Transverse colon (tissue), 4 donors: Measurements from ENCODE around the gene SCYGR2. TPM values are rescaled to one million over a fixed set of nuclear protein-coding genes. Genes with fewer than 3 reads are reported as not detected.

Experiments
- DNase-seq: peaks from one replicate; pipeline ENCODE4 v3.0.0-alpha.2; 2019
- H3K27ac ChIP-seq, 4 donors: fragments of 200-600 bp; sonication (generic); 2 replicates each; pipeline ENCODE4 v1.5.1; 2016 to 2018; ENCODE audit warnings: inconsistent platforms in 4 of 4
- H3K27me3 ChIP-seq: fragments of 200-600 bp; sonication (generic); 2 replicates; pipeline ENCODE4 v1.5.1; 2017; ENCODE audit warnings: inconsistent platforms
- H3K36me3 ChIP-seq, 4 donors: fragments of 200-600 bp; sonication (generic); 2 replicates each; pipeline ENCODE4 v1.5.1; 2017 to 2019; ENCODE audit warnings: inconsistent platforms in 4 of 4
- H3K4me1 ChIP-seq, 4 donors: fragments of 200-600 bp; sonication (generic); 2 replicates each; pipeline ENCODE4 v1.5.1; 2017 to 2020; ENCODE audit warnings: inconsistent platforms in 4 of 4
- H3K4me3 ChIP-seq, 4 donors: fragments of 200-600 bp; sonication (generic); 1 replicate in 1 of 4; 2 replicates in 3 of 4; pipeline versions ENCODE4 v1.5.1 to v1.6.1; 2017 to 2019; ENCODE audit warnings: inconsistent platforms in 4 of 4
- H3K9me3 ChIP-seq, 2 donors: fragments of 200-600 bp; sonication (generic); 2 replicates each; pipeline ENCODE4 v1.5.1; 2017 to 2019; ENCODE audit warnings: inconsistent platforms in 2 of 2
- EP300 ChIP-seq: sonication (generic); formaldehyde crosslinking; IDR thresholded peaks from one replicate; pipeline ENCODE4 v1.6.1; 2017; ENCODE audit warnings: antibody characterized with exemption, low read depth
- POLR2A ChIP-seq: fragments of 450-650 bp; IDR thresholded peaks from one replicate; pipeline ENCODE4 v1.6.1; 2016; ENCODE audit warnings: antibody characterized with exemption, mild to moderate bottlenecking, moderate library complexity
- POLR2AphosphoS5 ChIP-seq, 3 donors: sonication (generic); formaldehyde crosslinking; IDR thresholded peaks; one replicate each; pipeline ENCODE4 v1.6.1; 2016; ENCODE audit warnings: antibody characterized with exemption in 3 of 3
- WGBS, 2 donors: methylation state at CpG; one replicate each; pipeline ENCODE4 v1.1.5; 2018; ENCODE audit warnings: low coverage in 1 of 2; 5-methylcytosine and 5-hydroxymethylcytosine counted together
- in situ Hi-C, 4 donors: fragments of 200-750 bp; cut with MboI; loops; one replicate each; pipeline versions ENCODE4 v1.15.0 to v1.15.1; 2017; ENCODE audit warnings: low sequenced_read_pairs in 3 of 4, low pct_ligation_motif_present in 1 of 4, low pct_unique_long_range_greater_than_20kb in 1 of 4
- intact Hi-C: fragments of 100-400 bp; cut with DNase I; formaldehyde crosslinking; loops from one replicate; pipeline ENCODE4 v1.15.1; 2023; ENCODE audit warnings: low total_unique reads
- total RNA-seq, 4 donors: library from RNA; depleted of rRNA; stranded (reverse); fragments of >200 nt; gene quantifications; one replicate each; pipeline ENCODE4 v1.1.0, GENCODE V29; 2016
- TF ChIP-seq, protein P1 (sequence below), 5 experiments: fragments of 200-600 bp in 3 of 5; fragments of 450-650 bp in 2 of 5; sonication (generic) in 3 of 5; IDR thresholded peaks; 1 replicate in 2 of 5; 2 replicates in 3 of 5; pipeline ENCODE4 v1.5.1; 2016 to 2017; ENCODE audit warnings: antibody characterized with exemption in 5 of 5, inconsistent platforms in 3 of 5, mild to moderate bottlenecking in 2 of 5, moderate library complexity in 1 of 5

Gene SCYGR2
- total RNA-seq, 4 donors from 2014 or later: not detected

DNA sequence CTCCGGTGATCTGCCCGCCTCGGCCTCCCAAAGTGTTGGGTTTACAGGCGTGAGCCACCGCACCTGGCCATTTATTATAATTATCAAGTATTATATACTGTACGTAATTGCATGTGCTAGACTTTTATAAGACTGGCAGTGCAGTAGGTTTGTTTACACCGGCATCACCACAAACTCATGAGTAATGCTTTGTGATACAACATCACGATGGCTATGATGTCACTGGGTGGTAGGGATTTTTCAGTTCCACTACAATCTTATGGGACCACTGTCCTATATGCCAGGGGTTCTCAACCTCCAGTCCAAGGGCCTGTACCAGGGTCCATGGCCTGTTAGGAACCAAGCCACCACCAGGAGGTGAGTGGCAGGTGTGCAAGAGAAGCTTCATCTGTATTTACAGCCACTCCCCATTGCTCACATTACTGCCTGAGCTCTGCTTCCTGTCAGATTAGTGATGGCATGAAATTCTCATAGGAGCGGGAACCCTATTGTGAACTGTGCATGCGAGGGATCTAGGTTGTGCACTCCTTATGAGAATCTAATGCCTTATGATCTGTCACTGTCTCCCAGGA is 28.0 kb downstream of the SCYGR2 start:
- intact Hi-C loops (no loop called here), in situ Hi-C loops (no loop called here)
- Histone ChIP-seq H3K9me3 (peaks cover 0 to 3% of the 10 kb centered on the region in 2 donors), H3K27me3 (no peaks in the 10 kb centered on the region), H3K27ac (no peak overlapping the region), H3K4me1 (no peaks in the 10 kb centered on the region), H3K4me3 (no peak overlapping the region), H3K36me3 (no peaks in the 10 kb centered on the region)
- DNase-seq: no peak
- TF ChIP-seq, protein P1, sequence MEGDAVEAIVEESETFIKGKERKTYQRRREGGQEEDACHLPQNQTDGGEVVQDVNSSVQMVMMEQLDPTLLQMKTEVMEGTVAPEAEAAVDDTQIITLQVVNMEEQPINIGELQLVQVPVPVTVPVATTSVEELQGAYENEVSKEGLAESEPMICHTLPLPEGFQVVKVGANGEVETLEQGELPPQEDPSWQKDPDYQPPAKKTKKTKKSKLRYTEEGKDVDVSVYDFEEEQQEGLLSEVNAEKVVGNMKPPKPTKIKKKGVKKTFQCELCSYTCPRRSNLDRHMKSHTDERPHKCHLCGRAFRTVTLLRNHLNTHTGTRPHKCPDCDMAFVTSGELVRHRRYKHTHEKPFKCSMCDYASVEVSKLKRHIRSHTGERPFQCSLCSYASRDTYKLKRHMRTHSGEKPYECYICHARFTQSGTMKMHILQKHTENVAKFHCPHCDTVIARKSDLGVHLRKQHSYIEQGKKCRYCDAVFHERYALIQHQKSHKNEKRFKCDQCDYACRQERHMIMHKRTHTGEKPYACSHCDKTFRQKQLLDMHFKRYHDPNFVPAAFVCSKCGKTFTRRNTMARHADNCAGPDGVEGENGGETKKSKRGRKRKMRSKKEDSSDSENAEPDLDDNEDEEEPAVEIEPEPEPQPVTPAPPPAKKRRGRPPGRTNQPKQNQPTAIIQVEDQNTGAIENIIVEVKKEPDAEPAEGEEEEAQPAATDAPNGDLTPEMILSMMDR (IDR thresholded peaks at IDR 0.05): no peak
- no peak for TF ChIP-seq POLR2A
- no peak for TF ChIP-seq POLR2AphosphoS5 (IDR thresholded peaks at IDR 0.05)
- TF ChIP-seq EP300: no peak
- WGBS, 2 donors: 90 to 95% methylated on average over 3 to 10 of the region's 10 CpGs

DNA sequence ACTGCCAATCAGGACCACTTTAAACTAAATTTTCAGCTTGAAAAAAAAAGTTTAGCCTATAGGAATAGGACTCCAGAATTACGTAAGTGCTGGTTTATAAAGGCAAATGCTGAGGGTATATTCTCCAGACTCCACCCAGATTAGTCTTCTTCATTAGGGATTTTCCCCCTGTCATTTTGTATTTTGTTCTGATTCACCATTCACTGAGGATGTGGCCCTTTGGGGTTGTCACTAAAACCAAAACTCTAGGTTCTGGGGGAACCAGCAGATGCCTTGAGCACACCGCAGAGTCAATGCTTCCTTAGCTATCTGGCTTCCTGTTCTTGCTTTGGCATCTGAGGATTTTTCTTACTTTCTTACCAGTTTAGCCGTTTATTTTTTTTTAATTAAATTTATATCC is 29.1 kb downstream of the SCYGR2 start:
- no peaks in the 10 kb centered on the region for H3K9me3 ChIP-seq
- in situ Hi-C loops: no loop called here
- intact Hi-C loops: no loop called here
- DNase-seq: no peak
- H3K27ac ChIP-seq: no peak overlapping the region
- no peaks in the 10 kb centered on the region for H3K27me3 ChIP-seq
- H3K4me1 ChIP-seq: no peaks in the 10 kb centered on the region
- TF ChIP-seq POLR2AphosphoS5 (IDR thresholded peaks at IDR 0.05) (no peak), EP300 (no peak), POLR2A (no peak)
- TF ChIP-seq, protein P1 (IDR thresholded peaks at IDR 0.05): no peak
- no peaks in the 10 kb centered on the region for H3K36me3 ChIP-seq
- 77 to 97% methylated on average over 3 of the region's 3 CpGs for WGBS, 2 donors
- H3K4me3 ChIP-seq: no peak overlapping the region

DNA sequence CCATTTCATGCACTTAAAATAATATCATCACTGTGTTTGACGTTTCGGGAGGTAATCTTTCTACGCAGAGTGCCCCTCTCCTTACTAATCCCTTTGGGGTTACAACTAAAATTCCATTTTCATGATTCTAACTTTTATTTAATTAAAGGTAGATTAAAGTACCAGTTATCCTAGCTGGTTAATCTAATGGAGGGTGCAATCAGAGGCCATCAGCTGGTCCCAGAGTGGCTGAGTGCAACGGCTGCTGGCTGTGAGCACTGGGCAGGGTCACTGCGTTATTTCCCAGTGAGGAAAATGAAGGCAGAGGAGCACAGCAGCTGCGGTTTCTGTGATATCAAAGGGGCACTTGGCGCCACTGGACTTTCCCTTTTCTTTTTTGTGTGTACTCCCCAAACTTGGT is 30.7 kb downstream of the SCYGR2 start:
- intact Hi-C loops: no loop called here
- H3K4me1 ChIP-seq: no peaks in the 10 kb centered on the region

DNA sequence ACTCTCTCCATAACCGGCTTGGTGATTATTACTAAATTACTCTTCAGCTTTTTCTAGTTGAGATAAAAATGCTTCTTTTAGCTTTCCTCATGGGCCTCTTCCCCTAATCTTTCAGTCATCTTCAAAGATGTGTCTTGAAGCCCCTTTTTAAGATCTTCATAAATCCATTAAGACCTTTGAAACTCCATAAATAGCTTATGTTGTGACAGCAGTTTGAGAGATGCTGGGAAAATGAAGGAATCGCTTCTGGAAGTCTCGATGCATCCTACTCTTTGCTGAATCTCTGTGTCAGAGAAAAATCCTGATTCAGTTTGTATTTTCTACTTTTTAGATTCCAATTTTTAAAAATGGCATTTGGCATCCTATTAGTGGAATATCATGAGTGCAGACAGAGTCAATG is 31.6 kb downstream of the SCYGR2 start:
- WGBS, 2 donors: 94% methylated on average over 3 of the region's 3 CpGs
- no peak for DNase-seq
- intact Hi-C loops (no loop called here), in situ Hi-C loops (no loop called here)
- Histone ChIP-seq H3K9me3 (no peaks in the 10 kb centered on the region), H3K36me3 (no peaks in the 10 kb centered on the region), H3K4me1 (no peaks in the 10 kb centered on the region), H3K4me3 (no peak overlapping the region), H3K27ac (no peak overlapping the region), H3K27me3 (no peaks in the 10 kb centered on the region)
- TF ChIP-seq, protein P1 (IDR thresholded peaks at IDR 0.05): no peak
- TF ChIP-seq POLR2AphosphoS5 (IDR thresholded peaks at IDR 0.05) (no peak), EP300 (no peak), POLR2A (no peak)

More for the DNA sequence above, 30.7 kb downstream of the SCYGR2 start:
- TF ChIP-seq EP300 (no peak), POLR2A (no peak), POLR2AphosphoS5 (IDR thresholded peaks at IDR 0.05) (no peak)
- TF ChIP-seq, protein P1 (IDR thresholded peaks at IDR 0.05): no peak
- no peak overlapping the region for H3K4me3 ChIP-seq
- H3K9me3 ChIP-seq: no peaks in the 10 kb centered on the region
- in situ Hi-C loops: no loop called here
- H3K27me3 ChIP-seq: no peaks in the 10 kb centered on the region
- DNase-seq: no peak
- WGBS, 2 donors: 78 to 85% methylated on average over 7 of the region's 7 CpGs
- H3K36me3 ChIP-seq: no peaks in the 10 kb centered on the region
- no peak overlapping the region for H3K27ac ChIP-seq
